AG09319 (cell line): ENCODE data around the gene KRTAP10-8.
"Not testable (repeated sequence)": the region's sequence is repeated elsewhere in the genome, so short reads cannot be mapped to it uniquely, and the experiment has no call there.

Experiments used
- DNase-seq: peaks from one replicate; pipeline ENCODE4 v3.0.0-alpha.2; 2010; ENCODE audit warnings: low read depth; ENCODE audit errors: extremely low read depth
- TF ChIP-seq, protein P1 (sequence below): IDR thresholded peaks from 2 replicates; pipeline ENCODE4 v1.5.1; 2011; ENCODE audit warnings: low read depth, mild to moderate bottlenecking, inconsistent platforms, low read length, moderate library complexity

KRTAP10-8 gene

DNA sequence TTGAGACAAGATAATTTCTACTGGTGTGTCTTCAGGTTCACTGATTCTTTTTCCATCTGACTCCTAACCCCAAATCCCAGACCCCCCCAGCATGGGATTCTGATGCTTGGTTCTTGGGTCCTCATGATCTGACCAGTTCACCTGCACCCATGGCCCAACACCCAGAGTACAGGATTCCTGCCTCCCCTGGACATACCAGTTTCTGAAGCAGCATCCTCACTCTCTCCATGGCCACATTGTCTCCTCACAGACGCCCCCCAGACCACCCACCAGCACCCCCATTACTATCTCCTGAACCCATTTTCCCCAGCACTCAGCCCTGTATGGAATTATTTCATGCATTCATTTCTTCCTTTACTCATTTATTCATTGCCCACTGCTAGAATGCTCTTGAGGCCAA, 45.0 kb downstream of the KRTAP10-8 start:
- TF ChIP-seq, protein P1, sequence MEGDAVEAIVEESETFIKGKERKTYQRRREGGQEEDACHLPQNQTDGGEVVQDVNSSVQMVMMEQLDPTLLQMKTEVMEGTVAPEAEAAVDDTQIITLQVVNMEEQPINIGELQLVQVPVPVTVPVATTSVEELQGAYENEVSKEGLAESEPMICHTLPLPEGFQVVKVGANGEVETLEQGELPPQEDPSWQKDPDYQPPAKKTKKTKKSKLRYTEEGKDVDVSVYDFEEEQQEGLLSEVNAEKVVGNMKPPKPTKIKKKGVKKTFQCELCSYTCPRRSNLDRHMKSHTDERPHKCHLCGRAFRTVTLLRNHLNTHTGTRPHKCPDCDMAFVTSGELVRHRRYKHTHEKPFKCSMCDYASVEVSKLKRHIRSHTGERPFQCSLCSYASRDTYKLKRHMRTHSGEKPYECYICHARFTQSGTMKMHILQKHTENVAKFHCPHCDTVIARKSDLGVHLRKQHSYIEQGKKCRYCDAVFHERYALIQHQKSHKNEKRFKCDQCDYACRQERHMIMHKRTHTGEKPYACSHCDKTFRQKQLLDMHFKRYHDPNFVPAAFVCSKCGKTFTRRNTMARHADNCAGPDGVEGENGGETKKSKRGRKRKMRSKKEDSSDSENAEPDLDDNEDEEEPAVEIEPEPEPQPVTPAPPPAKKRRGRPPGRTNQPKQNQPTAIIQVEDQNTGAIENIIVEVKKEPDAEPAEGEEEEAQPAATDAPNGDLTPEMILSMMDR: no peak
- DNase-seq: no peak

DNA sequence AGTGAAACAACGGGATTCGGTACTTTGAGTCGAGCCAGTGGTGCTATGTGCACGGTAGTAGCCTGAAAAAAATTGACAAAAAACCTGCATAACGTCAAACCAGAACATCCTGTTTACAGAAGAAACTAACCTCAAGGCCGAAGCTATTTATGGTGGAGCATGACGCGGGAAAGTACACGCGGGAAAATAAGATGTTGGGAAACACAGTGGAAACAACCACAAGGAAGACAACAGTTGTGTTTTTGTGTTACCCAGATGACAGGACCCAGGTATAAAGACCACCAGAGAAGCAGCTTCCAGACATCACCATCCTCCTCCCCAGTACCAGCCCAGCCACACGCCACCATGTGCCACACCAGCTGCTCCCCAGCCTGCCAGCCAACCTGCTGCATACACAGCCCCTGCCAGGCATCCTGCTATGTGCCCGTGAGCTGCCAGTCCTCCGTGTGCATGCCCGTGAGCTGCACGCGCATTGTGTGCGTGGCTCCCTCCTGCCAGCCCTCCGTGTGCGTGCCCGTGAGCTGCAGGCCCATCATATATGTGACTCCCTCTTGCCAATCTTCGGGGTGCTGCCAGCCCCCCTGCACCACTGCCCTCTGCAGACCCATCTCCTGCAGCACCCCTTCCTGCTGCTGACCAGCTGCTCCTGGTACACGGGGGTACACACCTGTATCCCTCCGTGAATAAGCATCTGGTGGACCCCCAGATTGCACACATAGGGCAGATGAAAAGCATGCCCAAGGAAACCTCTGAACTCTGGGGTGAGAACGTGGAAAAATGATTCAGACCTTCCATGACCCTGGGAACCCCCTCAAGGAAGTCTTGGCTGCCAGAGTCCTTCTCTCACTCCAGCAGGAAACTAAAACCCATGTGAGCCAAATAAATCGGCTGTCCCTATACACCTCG, 46.0 kb downstream of the KRTAP10-8 start, which contains the start of gene KRTAP12-3:
TSS of gene KRTAP12-3 (plus strand) at position 298 of the 906 bp plus-strand sequence. CDS start at position 346, 48 bp downstream.
- no peak for DNase-seq
- TF ChIP-seq, protein P1: no peak

DNA sequence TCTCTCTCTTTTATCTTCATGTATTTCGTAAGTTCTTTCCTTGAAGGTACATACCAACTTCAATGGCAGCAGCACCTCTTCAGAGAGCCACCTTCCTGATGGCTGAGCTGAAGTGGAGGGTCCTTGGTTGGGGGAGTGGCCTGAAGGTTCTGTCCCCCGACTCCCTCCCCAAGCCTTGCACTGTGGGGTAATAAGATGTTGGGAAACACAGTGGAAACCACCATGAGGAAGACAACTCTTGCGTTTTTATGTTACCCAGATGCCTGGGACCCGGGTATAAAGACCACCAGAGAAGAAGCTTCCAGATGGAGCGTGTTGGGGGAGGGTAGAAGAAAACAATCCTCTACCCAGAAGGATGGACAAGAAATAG, 46.6 kb downstream of the KRTAP10-8 start:
- TF ChIP-seq, protein P1: no peak
- DNase-seq: no peak

DNA sequence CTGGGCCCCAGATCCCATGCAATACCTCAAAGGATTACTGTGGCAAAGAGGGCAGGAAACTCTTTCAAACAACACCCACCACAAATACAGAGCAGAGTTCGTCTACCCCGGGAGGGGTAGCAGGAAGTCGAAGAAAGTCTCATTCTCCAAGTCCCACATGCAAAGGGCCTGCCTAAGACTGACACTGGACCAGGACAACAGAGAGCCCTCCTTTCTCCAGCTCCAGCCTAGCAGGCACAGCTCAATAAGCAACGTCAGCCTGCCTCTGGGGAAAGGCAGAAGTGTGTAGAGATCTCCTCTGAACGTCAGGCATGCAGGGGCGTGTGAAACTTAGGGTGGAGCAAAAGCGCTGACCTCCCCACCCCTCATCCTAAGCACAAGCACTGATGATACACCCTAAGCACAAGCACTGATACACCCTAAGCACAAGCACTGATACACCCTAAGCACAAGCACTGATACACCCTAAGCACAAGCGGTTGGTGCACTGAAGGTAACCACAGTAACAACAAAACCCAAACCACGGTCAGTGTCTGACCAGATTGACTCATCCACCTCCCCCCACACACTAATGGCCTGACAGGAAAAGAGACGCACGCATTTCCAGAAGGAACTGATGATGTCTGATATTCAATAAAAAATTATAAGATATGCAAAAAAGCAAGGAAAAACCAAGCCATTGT, 47.2 kb downstream of the KRTAP10-8 start:
- no peak for DNase-seq

DNA sequence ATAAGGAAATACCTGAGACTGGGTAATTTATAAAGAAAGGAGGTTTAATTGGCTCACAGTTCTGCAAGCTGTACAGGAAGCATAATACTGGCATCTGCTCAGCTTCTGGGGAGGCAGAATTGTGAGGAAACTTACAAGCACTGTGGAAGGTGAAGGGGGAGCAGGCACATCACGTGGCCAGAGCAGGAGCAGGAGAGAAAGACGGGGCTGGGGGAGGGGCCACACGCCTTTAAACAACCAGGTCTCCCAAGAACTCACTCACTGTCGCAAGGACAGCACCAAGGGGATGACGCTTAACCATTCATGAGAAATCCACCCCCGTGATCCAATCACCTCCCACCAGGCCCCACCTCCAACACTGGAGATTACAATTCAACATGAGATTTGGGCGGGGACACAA, 49.7 kb downstream of the KRTAP10-8 start:
- DNase-seq: not testable (repeated sequence)

More for the DNA sequence above, 47.2 kb downstream of the KRTAP10-8 start:
- TF ChIP-seq, protein P1: no peak
